ENCODE results near the gene CHADL. TPM values are rescaled to one million over a fixed set of nuclear protein-coding genes. Genes with fewer than 3 reads are reported as not detected.

CHADL gene
- total RNA-seq, 1 experiment from 2014 or later = 0.74 TPM

Small RNAs within 50 kb of the gene (microRNA-seq; reads per million reads assigned to microRNA genes)
- not detected for gene MIR6889 (ENCODE audit: borderline number of aligned reads, borderline replicate concordance)

Other genes with a start within 250 kb of the CHADL start
- 53.4 and 64.3 TPM in 2 replicates for gene EP300, start 148.3 kb downstream of the CHADL start, total RNA-seq (2021)
- gene L3MBTL2, start 35.6 kb downstream of the CHADL start, total RNA-seq (2021) = 21.2 and 22.3 TPM in 2 replicates
- gene RANGAP1, start 45.3 kb upstream of the CHADL start, total RNA-seq (2021) = 142 and 160 TPM in 2 replicates
- 54.5 and 62.7 TPM in 2 replicates for gene ZC3H7B, start 60.6 kb upstream of the CHADL start, total RNA-seq (2021)
- 19.4 and 28.2 TPM in 2 replicates for gene TEF, start 141.0 kb upstream of the CHADL start, total RNA-seq (2021)
- 50.0 and 57.4 TPM in 2 replicates for gene TOB2, start 205.9 kb upstream of the CHADL start, total RNA-seq (2021)
- gene PHF5A, start 227.8 kb upstream of the CHADL start, total RNA-seq (2021) = 49.1 and 62.9 TPM in 2 replicates
- gene ACO2, start 228.2 kb upstream of the CHADL start, total RNA-seq (2021) = 76.7 and 80.0 TPM in 2 replicates

Measured in PC-9 (cell line).